GM19452 (cell line): ENCODE data around the gene U2AF2.
A peak's percentile ranks its signal among the peaks of the same experiment; 100 is the strongest.

ENCODE experiments used
- ATAC-seq: cut with Tn5 transposase; IDR thresholded peaks from one replicate; pipeline ENCODE4 v1.9.1; 2021; ENCODE audit not compliant: unreplicated experiment

The U2AF2 gene

DNA sequence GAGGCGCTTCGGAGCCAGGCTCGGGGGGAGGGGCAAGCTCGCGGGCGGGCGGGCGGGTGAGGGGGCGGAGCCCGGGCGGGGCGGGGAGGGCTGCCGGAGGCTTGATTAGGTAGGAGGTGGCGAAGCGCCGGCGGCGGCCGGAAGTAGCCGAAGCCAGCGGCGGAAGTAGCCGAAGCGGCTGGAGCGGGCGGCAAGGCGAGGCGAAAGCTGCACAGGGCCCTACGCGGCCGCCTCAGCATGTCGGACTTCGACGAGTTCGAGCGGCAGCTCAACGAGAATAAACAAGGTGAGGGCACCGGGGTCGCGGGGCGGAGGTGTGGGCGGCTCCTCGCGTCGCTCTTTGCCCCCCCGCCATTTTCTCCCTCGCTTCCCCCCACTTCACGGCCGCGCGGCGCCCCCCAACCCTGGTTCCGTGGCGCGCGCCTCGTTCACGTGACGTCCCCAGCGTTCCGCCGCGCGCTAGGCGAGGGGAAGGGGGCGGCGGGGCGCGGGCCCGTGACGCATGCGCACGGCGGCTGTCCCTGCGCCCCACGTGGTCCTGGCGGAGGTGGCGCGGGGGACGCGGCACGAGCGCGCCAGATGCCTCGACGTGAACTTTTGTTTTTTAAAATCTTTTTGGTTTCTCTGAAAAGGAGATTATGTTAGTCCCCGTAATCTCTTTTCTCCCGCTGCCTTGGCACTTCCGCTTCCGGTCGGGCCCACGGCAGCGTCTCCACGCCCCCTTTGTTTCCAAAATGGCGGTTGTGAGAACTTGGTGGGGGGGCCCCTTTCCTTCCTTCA is at the start of gene U2AF2:
Gene U2AF2, plus strand, starts transcription at position 168 of the 780 bp plus-strand sequence. Its CDS starts 70 bp downstream, at position 238.
- peak; percentile 45 for ATAC-seq

DNA sequence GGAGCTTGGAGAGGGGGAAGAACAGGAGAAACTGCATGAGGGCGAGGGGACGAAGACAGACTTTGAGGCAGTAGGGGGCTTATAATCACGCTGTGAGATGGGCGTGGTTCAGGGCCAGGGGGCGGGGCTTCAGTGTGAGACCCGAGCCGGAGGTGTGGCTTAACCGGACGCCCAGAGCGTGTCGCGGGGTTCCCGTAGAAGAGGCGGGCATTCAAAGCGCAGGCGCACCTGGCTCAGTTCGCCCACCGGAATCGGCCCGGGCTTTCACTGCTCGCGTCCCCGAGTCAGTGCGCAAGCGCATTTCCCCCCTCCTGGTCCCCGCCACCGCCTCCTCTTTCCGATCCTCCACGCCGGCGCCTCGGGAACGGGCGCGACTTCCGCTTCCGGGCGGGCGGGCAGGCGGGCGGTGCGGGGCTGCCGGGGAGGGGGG is 49.6 kb upstream of the U2AF2 start:
- ATAC-seq, result peak; percentile 68

DNA sequence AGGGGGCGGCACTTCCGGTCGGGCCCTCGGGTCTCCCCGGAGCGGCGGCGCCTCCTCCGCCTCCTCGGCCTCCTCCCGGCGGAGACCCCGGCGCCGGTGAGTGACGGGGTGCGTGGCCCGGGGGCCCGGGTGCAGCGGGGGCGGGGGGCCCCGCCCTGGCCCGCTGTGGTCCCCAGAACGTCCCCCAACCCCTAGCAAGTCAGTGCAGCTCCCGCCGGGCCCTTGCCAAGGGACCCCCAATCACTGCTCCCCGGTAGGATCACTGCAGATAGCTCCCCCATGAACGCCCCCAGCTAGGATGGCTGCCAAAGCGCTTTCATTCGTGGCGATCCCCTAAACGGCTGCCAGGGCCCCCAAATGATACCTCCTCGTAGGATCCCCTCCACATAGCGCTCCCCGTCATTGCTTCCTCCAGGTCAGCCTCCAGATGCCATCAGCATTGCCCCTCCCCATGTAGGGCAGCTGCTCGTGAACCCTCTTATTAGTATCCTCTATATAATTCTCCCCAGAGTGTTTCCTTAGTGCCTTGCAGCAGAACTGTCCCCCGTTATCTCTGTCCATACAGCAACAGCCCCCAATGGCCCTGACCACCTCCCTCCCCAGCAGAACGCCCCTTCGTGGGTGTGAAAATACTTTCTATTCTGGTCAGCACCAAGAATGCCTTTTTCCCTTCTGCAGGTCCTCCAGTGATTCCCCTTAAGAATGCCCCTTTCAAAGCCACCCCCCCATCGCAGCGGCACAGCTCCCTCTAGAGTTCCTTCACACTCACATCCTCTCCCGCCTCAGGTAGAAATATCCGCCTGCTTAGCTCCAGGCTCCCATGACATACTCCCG is 49.0 kb upstream of the U2AF2 start, which contains the start of gene ZNF865:
Gene ZNF865, plus strand, starts transcription at position 11 of the 834 bp plus-strand sequence. CDS start 7,972 bp downstream, outside the sequence.
- ATAC-seq, result peak; percentile 24

DNA sequence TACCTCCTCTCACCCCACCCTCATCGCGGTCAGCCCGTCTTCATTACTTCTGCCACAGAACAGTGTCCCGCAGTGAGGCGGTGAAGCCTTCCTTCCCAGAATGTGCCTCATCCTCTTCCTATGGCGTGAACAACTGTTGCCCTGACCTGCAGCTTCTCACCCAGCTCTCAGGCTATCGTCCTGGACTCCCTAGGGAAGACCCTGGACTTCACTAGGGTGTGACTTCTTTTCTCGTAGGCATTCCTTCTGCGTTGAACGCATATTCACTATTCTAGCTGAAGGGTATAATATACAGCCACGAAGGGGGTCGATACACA is 48.4 kb upstream of the U2AF2 start:
- ATAC-seq, result no peak

DNA sequence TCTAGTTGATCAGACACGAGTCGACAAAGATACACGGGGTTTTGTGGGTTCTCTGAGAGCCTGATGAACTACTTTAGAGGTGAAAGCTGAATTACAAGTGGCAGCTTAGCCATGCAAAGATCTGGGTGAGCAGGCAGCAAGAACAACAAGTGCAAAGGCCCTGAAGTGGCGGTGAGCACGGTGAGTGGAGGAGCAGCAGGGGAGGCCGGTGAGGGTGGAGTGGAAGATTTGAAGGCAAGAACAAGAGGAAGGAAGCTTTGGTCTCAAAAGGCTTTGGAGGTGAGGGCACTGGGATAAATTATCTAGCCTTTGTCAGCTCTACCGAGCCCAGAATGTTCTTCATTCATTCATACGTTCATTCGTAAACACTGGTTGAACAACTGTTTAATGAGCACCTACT is 48.0 kb upstream of the U2AF2 start:
- no peak for ATAC-seq

DNA sequence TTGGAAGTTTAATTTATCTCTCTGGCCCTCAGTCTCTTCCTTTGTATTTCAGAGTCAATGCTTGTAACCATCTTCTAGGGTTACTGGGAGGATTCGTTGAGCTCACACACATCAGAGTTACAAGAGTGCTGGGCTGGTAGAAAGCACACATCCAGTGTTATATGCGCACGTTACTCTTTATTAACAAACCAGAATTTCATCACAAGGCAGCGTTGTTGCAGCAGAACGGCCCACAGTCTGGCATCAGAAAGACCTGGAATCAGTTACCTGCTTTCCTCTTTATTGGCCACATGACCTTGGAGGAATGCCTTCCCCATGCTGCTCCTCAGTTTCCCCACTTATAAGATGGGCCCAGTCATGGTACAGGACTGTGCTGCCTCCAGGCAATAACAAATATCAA is 45.5 kb upstream of the U2AF2 start:
- no peak for ATAC-seq

DNA sequence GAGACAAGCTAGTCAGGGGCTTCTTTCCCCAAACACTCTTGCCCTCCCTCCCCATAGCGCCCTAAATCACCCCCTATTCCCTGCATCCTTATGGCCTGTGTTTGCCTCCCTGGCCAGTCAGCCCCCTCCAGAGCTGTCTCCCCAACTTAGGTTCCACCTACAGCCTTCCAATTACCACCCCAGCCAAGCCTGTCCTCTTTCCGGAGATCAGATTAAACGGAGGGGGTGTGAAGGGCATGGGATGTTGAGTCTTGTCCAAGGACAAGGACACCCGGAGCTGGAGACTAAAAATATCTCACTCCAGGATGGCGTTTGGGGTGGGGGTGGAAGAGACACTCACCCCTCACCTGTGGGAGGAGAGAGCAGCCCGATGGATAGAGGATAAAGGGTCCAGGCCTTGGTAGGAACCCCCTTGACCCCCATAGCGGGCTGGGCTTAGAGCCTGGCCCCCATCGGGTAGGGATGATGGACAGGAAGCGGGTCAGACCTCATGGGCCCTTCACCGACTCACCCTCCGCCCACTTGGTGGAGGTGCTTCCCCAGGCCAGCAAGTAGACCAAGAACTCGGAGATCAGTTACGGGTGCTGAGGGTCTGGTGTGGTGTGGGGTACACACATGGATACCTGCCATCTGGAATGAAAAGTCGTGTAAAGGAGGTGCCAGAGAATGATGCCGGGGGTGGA is 43.4 kb upstream of the U2AF2 start:
- ATAC-seq, result no peak

DNA sequence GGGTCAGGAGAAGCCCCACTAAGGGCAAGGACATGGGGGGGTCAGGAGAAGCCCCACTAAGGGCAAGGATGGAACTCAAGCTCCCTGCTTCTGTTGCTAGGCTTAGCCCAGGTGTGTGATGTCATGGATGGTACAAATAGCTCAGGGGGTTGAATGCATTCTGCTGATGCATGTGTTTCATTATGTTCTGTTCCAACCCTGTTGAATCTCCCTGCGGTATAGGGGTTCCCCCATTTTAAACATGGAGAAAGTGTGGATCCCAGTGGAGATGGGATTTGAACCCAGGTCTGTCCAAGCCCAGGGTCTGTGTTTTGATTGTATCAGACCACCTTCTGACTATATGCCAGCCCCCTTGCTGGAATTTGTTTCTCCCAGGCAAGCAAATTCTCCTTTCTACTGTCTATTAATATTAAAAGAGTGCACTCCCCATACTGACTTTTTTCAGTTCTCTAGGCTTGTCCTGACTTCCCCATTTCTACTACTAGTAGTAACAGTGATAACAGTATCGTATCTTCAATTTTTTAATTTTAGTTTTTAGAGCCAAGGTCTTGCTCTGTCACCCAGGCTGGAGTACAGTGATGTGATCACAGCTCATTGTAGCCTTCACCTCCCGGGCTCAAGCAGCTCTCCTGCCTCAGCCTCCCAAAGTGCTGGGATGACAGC is 42.7 kb upstream of the U2AF2 start:
- ATAC-seq, result no peak

DNA sequence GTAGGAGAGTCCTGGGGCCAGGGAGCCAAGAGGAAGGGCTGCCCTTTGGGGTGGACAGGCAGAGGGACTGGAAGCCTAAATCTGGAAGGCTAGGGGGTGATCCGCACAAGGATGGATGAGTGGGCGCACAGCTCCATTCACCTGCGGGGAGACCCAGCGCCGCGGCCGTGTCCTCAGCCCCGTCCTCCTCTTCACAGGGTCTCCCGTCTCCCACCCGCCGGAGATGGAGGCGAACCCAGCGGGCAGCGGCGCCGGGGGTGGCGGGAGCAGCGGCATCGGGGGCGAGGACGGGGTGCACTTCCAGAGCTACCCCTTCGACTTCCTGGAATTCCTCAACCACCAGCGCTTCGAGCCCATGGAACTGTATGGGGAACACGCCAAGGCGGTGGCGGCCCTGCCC is 41.4 kb upstream of the U2AF2 start:
- no peak for ATAC-seq

DNA sequence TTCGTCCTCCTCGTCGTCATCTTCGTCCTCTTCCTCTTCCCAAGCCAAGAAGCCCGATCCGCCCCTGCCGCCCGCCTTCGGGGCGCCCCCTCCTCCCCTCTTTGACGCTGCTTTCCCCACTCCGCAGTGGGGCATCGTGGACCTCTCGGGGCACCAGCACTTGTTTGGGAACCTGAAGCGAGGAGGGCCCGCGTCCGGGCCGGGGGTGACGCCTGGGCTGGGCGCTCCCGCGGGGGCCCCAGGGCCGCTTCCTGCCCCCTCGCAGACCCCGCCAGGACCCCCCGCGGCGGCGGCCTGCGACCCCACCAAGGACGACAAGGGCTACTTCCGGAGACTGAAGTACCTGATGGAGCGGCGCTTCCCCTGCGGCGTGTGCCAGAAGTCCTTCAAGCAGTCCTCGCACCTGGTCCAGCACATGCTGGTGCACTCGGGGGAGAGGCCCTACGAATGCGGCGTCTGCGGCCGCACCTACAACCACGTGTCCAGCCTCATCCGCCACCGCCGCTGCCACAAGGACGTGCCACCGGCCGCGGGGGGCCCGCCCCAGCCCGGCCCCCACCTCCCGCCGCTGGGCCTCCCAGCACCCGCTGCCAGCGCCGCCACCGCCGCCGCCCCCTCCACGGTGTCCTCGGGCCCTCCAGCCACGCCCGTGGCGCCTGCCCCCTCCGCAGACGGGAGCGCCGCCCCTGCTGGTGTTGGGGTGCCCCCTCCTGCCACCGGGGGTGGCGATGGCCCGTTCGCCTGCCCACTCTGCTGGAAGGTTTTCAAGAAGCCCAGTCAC is 40.7 kb upstream of the U2AF2 start:
- no peak for ATAC-seq

DNA sequence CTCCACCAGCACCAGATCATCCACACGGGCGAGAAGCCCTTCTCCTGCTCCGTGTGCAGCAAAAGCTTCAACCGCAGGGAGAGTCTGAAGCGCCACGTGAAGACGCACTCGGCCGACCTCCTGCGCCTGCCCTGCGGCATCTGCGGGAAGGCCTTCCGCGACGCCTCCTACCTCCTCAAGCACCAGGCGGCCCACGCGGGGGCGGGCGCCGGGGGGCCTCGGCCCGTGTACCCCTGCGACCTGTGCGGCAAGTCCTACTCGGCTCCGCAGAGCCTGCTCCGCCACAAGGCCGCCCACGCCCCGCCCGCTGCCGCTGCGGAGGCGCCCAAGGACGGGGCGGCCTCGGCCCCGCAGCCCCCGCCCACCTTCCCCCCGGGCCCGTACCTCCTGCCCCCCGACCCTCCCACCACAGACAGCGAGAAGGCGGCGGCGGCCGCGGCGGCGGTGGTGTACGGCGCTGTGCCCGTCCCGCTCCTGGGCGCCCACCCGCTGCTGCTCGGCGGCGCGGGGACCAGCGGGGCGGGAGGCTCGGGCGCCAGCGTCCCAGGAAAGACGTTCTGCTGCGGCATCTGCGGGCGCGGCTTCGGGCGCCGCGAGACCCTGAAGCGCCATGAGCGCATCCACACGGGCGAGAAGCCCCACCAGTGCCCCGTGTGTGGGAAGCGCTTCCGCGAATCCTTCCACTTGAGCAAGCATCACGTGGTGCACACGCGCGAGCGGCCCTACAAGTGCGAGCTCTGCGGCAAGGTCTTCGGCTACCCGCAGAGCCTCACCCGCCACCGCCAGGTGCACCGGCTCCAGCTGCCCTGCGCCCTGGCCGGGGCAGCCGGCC is 39.9 kb upstream of the U2AF2 start:
- no peak for ATAC-seq

DNA sequence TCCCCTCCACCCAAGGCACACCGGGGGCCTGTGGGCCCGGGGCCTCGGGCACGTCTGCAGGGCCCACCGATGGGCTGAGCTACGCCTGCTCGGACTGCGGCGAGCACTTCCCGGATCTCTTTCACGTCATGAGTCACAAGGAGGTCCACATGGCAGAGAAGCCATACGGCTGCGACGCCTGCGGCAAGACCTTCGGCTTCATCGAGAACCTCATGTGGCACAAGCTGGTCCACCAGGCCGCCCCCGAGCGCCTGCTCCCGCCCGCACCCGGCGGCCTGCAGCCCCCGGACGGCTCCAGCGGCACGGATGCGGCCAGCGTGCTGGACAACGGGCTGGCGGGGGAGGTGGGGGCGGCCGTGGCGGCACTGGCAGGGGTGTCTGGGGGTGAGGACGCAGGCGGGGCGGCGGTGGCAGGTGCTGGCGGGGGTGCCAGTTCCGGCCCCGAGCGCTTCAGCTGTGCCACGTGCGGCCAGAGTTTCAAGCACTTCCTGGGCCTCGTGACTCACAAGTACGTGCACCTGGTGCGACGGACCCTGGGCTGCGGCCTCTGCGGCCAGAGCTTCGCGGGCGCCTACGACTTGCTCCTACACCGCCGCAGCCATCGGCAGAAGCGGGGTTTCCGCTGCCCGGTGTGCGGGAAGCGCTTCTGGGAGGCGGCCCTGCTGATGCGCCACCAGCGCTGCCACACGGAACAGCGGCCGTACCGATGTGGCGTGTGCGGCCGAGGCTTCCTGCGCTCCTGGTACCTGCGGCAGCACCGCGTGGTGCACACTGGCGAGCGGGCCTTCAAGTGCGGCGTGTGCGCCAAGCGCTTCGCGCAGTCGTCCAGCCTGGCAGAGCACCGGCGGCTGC is 39.1 kb upstream of the U2AF2 start:
- no peak for ATAC-seq

DNA sequence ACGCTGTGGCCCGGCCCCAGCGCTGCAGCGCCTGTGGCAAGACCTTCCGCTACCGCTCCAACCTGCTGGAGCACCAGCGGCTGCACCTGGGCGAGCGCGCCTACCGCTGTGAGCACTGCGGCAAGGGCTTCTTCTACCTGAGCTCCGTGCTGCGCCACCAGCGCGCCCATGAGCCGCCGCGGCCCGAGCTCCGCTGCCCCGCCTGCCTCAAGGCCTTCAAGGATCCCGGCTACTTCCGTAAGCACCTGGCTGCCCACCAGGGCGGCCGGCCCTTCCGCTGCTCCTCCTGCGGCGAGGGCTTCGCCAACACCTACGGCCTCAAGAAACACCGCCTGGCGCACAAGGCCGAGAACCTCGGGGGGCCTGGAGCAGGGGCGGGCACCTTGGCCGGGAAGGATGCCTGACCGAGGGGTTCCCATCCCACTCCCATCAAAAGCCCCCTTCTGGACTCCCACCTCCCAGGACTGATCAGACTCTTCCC is 38.4 kb upstream of the U2AF2 start:
- ATAC-seq, result no peak

DNA sequence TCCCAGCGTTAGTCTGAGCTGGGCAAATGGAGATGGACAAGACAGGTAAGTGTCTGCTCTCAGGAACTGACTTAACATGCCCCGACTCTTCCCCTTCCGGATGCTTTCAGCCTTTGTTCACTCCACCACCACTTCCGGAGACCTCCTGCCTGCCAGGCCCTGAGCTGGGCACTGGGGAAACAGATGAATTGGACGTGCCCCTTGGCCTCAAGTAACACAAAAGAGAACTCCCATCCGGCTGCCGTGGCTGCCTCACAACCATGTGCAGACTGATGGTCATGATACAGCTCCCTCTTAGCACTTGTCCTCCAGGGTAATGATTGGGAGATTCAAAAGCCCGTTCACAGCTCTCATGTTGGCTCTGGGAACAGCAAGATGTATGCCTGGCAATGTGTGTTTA is 37.4 kb upstream of the U2AF2 start:
- ATAC-seq, result no peak

DNA sequence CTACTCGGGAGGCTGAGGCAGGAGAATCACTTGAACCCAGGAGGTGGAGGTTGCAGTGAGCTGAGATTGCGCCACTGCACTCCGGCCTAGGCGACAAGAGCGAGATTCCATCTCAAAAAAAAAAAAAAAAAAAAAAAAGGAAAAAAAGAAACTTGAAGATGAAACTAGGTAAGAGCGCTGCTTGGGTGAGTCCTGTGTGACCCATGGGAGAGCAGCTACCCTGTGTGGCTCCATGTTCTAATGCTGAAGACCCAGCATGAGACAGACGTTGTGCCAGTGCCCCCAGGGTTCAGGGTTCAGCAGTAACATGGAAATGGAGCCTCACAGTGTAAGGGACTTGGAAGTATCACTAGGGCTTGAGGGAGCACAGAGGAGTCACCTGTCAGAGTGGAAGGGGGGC is 36.4 kb upstream of the U2AF2 start:
- ATAC-seq, result no peak

DNA sequence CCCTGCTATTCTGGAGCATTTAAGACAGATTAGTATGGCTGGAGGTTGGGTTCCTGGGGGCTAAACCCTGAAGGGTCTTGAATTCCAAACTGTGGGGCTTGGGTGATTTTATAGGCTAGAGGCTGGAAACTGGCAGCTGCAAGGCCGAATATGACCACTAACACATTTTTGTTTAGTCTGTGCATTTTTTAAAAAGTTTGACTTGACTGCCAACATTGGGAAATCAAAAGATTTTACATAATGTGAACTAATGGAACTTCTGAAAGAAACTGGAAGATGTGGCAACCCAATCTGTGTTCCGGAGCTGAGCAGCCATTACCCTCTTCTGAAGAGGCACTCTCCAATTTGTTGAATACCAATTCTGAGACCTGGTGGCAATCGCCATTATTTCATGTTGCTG is 35.5 kb upstream of the U2AF2 start:
- ATAC-seq, result no peak

DNA sequence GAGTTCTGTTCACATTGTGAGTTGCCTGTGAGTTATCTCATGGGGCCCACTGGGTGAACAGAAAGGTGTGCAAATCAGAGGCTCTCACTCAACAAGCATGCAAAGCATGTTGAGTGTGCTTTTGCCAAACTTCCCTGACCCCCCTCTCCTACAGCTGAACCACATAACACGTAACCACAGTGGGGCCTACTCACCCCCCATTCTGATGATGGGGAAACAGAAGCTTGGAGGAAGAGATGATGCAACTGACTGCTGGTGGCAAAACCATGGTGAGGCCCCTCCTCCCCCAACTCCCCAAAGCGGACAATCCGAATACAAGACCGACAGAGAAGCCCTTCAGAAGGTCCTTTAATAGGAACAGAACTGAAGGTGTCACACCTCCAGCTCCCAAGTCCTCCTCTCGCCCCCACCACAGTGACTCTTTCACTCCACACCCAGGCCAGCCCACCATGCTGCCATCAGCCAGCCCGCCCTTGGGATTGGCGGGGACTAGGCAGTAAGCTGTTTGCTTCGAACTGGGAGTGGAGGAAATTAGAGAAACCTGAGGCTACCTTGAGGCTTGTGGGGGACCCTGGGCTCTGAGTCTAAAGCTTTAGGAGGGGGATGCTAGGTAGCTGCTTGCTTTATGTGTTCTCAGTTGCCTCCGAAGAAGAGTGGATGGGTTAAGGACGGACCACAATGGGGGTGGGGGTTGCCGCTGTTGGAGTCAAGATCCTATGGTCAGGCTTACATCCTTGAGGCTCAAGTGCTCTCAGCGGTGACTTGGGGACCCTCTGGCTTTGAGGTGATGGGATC is 34.2 kb upstream of the U2AF2 start:
- no peak for ATAC-seq
